Measurements from ENCODE around the gene SQSTM1. TPM values are rescaled to one million over a fixed set of nuclear protein-coding genes. Genes with fewer than 3 reads are reported as not detected.

Gene SQSTM1
- total RNA-seq, 2 experiments from 2014 or later: 105 to 123 TPM

- POLR2A ChIA-PET: interaction anchor here (0.6 kb wide), 1 partner anchor 21 kb away, joined by 3 read pairs; no protein-coding TSS in a partner anchor
Measured at GRCh38 chr5:179882338-179882737, 61.6 kb downstream of the SQSTM1 start.

GRCh38 chr5:179883163-179883562 is 62.5 kb downstream of the SQSTM1 start:
- H3K27me3 Mint-ChIP-seq: no peaks in the 10 kb centered on the region
- no peak overlapping the region for H3K4me3 Mint-ChIP-seq
- intact Hi-C loops (cut with micrococcal nuclease): no loop called here
- POLR2A ChIA-PET: no interaction called here
- H3K36me3 Mint-ChIP-seq (ENCODE audit: low read depth): peaks cover 52% of the 10 kb centered on the region
- no peak for DNase-seq
- CTCF ChIA-PET: interaction anchor here (1.3 kb wide), 1 partner anchor 81 kb away, joined by 3 read pairs; no protein-coding TSS in a partner anchor
- no peaks in the 10 kb centered on the region for H3K4me1 Mint-ChIP-seq (ENCODE audit: low read depth)
- ATAC-seq: no peak
- H3K27ac Mint-ChIP-seq: no peak overlapping the region
- H3K9me3 Mint-ChIP-seq: peaks cover 16% of the 10 kb centered on the region
- no peak for TF ChIP-seq CTCF (IDR thresholded peaks at IDR 0.05)

More at GRCh38 chr5:179882338-179882737, 61.6 kb downstream of the SQSTM1 start:
- Mint-ChIP-seq H3K4me1 (ENCODE audit: low read depth) (no peaks in the 10 kb centered on the region), H3K27ac (no peak overlapping the region), H3K4me3 (no peak overlapping the region), H3K36me3 (ENCODE audit: low read depth) (peaks cover 49% of the 10 kb centered on the region), H3K27me3 (no peaks in the 10 kb centered on the region), H3K9me3 (peaks cover 16% of the 10 kb centered on the region)
- DNase-seq (no peak), ATAC-seq (no peak)
- CTCF ChIA-PET: interaction anchor here (0.9 to 1.5 kb wide), 2 partner anchors 26 to 119 kb away, joined by 3 to 4 read pairs; no protein-coding TSS in a partner anchor
- intact Hi-C loops (cut with micrococcal nuclease): no loop called here
- no peak for TF ChIP-seq CTCF (IDR thresholded peaks at IDR 0.05)

- H3K27me3 Mint-ChIP-seq: no peaks in the 10 kb centered on the region
- no peak overlapping the region for H3K27ac Mint-ChIP-seq
- ChIA-PET POLR2A (no interaction called here), CTCF (no interaction called here)
- ATAC-seq: no peak
- DNase-seq: no peak
- H3K9me3 Mint-ChIP-seq: peaks cover 16% of the 10 kb centered on the region
- no peaks in the 10 kb centered on the region for H3K4me1 Mint-ChIP-seq (ENCODE audit: low read depth)
- peaks cover 65% of the 10 kb centered on the region for H3K36me3 Mint-ChIP-seq (ENCODE audit: low read depth)
- intact Hi-C loops (cut with micrococcal nuclease): no loop called here
- H3K4me3 Mint-ChIP-seq: no peak overlapping the region
- TF ChIP-seq CTCF (IDR thresholded peaks at IDR 0.05): no peak
Measured at GRCh38 chr5:179885491-179886090, 64.9 kb downstream of the SQSTM1 start.

GRCh38 chr5:179886190-179886911 is 65.6 kb downstream of the SQSTM1 start:
- Mint-ChIP-seq H3K27ac (no peak overlapping the region), H3K9me3 (peaks cover 16% of the 10 kb centered on the region), H3K4me1 (ENCODE audit: low read depth) (no peaks in the 10 kb centered on the region), H3K27me3 (no peaks in the 10 kb centered on the region), H3K36me3 (ENCODE audit: low read depth) (peaks cover 65% of the 10 kb centered on the region), H3K4me3 (no peak overlapping the region)
- ATAC-seq (no peak), DNase-seq (no peak)
- intact Hi-C loops (cut with micrococcal nuclease): no loop called here
- no peak for TF ChIP-seq CTCF (IDR thresholded peaks at IDR 0.05)
- CTCF ChIA-PET: no interaction called here
- POLR2A ChIA-PET: no interaction called here

GRCh38 chr5:179887095-179887494 is 66.4 kb downstream of the SQSTM1 start:
- Mint-ChIP-seq H3K4me3 (no peak overlapping the region), H3K27me3 (no peaks in the 10 kb centered on the region), H3K4me1 (ENCODE audit: low read depth) (no peaks in the 10 kb centered on the region), H3K36me3 (ENCODE audit: low read depth) (peaks cover 66% of the 10 kb centered on the region), H3K9me3 (peaks cover 16% of the 10 kb centered on the region), H3K27ac (no peak overlapping the region)
- DNase-seq (no peak), ATAC-seq (no peak)
- ChIA-PET CTCF (no interaction called here), POLR2A (no interaction called here)
- no peak for TF ChIP-seq CTCF (IDR thresholded peaks at IDR 0.05)
- intact Hi-C loops (cut with micrococcal nuclease): no loop called here

Measured in activated CD8-positive, alpha-beta T cell treated with anti-CD3 and anti-CD28 coated beads for 36 hours (primary cell).